ENCODE data around the gene LPGAT1.

The LPGAT1 gene

GRCh38 chr1:211738691-211739301 lies 91.8 kb downstream of the LPGAT1 start:
- TF ChIP-seq CTCF (IDR thresholded peaks at IDR 0.05; ENCODE audit: borderline replicate concordance, control extremely low read depth, extremely low read depth, insufficient read depth, missing control alignments) = no peak
- in situ Hi-C loops (cut with MboI; ENCODE audit: low sequenced_read_pairs, unreplicated experiment) = no loop called here
- peak; percentile 52 for DNase-seq (ENCODE audit: low spot score)

- no peak for TF ChIP-seq CTCF (IDR thresholded peaks at IDR 0.05; ENCODE audit: borderline replicate concordance, control extremely low read depth, extremely low read depth, insufficient read depth, missing control alignments)
- in situ Hi-C loops (cut with MboI; ENCODE audit: low sequenced_read_pairs, unreplicated experiment) = no loop called here
- no peak for DNase-seq (ENCODE audit: low spot score)
Measured at GRCh38 chr1:211738096-211738690, 92.4 kb downstream of the LPGAT1 start.

- in situ Hi-C loops (cut with MboI; ENCODE audit: low sequenced_read_pairs, unreplicated experiment) = no loop called here
- DNase-seq (ENCODE audit: low spot score) = no peak
- no peak for TF ChIP-seq CTCF (IDR thresholded peaks at IDR 0.05; ENCODE audit: borderline replicate concordance, control extremely low read depth, extremely low read depth, insufficient read depth, missing control alignments)
Measured at GRCh38 chr1:211737115-211738035, 93.2 kb downstream of the LPGAT1 start.

- no peak for DNase-seq (ENCODE audit: low spot score)
- no peak for TF ChIP-seq CTCF (IDR thresholded peaks at IDR 0.05; ENCODE audit: borderline replicate concordance, control extremely low read depth, extremely low read depth, insufficient read depth, missing control alignments)
- in situ Hi-C loops (cut with MboI; ENCODE audit: low sequenced_read_pairs, unreplicated experiment) = no loop called here
Measured at GRCh38 chr1:211736351-211736915, 94.1 kb downstream of the LPGAT1 start.

- DNase-seq (ENCODE audit: low spot score) = no peak
- TF ChIP-seq CTCF (IDR thresholded peaks at IDR 0.05; ENCODE audit: borderline replicate concordance, control extremely low read depth, extremely low read depth, insufficient read depth, missing control alignments) = no peak
- in situ Hi-C loops (cut with MboI; ENCODE audit: low sequenced_read_pairs, unreplicated experiment) = no loop called here
Measured at GRCh38 chr1:211735208-211736170, 95.1 kb downstream of the LPGAT1 start.

Measured in GM13976 (cell line).